DOHH2 (cell line): ENCODE results near the gene CLK3.

ENCODE experiments used
- CTCF ChIP-seq: fragments of 200-600 bp; sonication (generic); IDR thresholded peaks from one replicate; pipeline ENCODE4 v1.5.1; 2014; ENCODE audit warnings: antibody characterized with exemption, mild to moderate bottlenecking, low read depth, low read length; ENCODE audit not compliant: poor library complexity, severe bottlenecking
- EZH2phosphoT487 ChIP-seq: fragments of 200-600 bp; sonication (generic); IDR thresholded peaks from 2 replicates; pipeline ENCODE4 v1.6.1; 2017; ENCODE audit warnings: borderline replicate concordance, mild to moderate bottlenecking, antibody characterized with exemption, low read length, moderate library complexity, mixed read lengths

- TF ChIP-seq CTCF = no peak
- TF ChIP-seq EZH2phosphoT487 = no peak
Observed at GRCh38 chr15:74655424-74655823, 39.8 kb downstream of the CLK3 start.
